GOT3 (cell line): ENCODE measurements around the gene LRRN4CL.
"Not testable (repeated sequence)": the region's sequence is repeated elsewhere in the genome, so short reads cannot be mapped to it uniquely, and the experiment has no call there.

Source experiments
- DNase-seq: peaks from one replicate; lab custom pipeline; 2025; ENCODE audit warnings: mixed read lengths; lab: John Stamatoyannopoulos, UW

The LRRN4CL gene

GRCh38 chr11:62709247-62710000 is 20.1 kb upstream of the LRRN4CL start:
- peak; percentile 76 for DNase-seq

DNA sequence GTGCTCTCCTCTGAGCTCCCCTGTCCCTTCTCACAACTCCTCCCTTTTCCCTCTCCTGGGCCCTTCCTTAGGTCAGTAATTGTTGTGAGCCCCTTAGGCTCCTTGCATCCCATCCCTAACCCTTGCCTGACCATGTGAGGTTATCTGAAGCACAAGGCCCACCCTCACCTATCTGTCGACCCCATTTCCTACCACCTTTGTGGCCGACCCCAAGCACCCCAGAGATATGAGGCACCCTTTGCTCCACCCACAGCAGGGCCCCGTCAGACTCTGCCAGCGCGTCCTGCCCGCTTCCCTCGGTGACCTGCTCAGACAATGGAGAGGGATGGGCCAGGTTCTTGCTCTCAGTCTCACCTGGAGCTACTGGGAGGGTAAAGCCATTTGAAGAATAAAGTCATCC is 19.5 kb upstream of the LRRN4CL start:
- no peak for DNase-seq

- DNase-seq = no peak
These were observed 19.1 kb upstream of the LRRN4CL start for GRCh38 chr11:62708392-62708791.

GRCh38 chr11:62707277-62707861 is 18.0 kb upstream of the LRRN4CL start, which contains the start of the genes BSCL2 and GNG3:
BSCL2 (minus strand) TSS chr11:62707424; CDS start chr11:62707195, 229 bp downstream.
GNG3 (plus strand) TSS chr11:62707676; CDS start chr11:62708296, 620 bp downstream.
- DNase-seq = no peak

DNA sequence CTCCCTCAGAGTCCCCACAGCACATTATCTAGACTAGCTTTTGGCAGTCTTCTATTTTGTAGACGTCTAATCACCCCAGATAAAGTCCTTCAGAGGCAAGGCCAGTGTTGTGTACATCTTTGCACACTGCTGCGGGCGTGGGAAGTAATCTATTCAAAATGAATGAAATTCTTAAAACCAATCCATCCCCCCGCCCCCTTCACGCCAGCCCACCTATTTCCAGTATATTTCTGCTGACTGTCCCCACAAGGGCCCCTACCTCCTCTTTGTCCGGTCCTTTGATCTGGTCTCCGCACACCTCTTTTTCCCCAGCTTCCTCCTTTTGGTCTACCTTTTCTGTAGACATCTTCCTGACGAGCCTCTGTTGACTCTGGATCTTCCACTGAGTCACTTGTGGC is 17.5 kb upstream of the LRRN4CL start:
- DNase-seq = no peak

DNA sequence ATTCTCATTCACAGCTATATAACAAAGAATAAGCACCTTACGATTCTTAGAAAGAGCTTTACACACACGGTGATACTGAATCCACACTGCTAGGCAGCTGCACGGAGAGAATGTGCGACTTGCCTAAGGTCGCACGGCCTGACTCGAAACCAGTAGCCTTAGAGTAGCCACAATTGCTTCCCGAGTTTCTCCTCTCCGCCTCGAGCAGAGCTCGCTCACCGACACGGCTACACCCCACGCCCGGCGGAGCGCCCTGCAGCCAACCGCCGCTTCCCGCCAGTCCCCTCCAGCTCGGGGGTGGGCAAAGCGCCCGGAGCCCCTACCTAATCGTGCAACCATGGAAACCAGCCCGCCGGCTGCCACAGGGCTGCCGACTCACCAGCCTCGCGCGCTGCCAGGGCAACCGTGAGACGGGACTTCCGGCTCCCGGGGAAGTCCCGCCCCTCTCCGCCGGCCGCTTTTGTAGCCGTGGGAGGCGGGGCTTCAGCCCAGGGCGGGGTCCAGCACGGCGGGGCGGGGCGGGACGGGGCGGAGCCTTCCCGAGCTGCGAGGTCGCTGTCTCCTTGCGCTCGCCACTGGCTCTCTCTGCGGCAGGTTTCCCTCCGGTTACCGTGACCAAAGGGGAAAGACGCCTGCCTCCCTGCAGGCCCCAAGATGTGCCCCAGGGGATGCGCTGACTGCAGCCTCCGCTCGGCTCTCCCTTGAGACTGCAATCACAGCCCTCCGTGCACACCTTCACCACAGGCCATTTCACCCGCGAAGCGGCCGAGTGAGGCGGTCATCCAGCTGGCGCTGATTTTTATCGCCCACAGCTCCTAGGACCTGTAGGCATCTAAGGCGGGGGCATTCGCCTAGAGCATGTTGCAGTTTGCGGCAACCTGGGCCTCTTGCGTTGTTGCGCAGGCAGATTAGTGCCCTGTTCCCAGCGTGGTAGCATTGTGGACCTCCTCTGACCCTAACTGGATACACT is 16.8 kb upstream of the LRRN4CL start:
- peak; percentile 88 for DNase-seq

GRCh38 chr11:62705413-62705812 is 16.1 kb upstream of the LRRN4CL start:
- DNase-seq = no peak

DNA sequence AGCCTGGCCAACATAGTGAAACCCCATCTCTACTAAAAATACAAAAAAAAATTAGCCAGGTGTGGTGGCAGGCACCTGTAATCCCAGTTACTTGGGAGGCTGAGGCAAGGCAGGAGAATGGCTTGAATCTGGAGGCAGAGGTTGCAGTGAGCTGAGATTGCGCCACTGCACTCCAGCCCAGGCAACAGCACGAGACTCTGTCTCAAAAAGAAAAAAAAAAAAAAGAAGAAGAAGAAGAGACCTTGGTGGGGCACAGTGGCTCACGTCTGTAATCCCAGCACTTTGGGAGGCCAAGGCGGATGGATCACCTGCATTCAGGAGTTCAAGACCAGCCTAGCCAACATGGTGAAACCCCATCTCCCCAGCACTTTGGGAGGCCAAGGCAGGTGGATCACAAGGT is 14.6 kb upstream of the LRRN4CL start:
- DNase-seq = not testable (repeated sequence)

DNA sequence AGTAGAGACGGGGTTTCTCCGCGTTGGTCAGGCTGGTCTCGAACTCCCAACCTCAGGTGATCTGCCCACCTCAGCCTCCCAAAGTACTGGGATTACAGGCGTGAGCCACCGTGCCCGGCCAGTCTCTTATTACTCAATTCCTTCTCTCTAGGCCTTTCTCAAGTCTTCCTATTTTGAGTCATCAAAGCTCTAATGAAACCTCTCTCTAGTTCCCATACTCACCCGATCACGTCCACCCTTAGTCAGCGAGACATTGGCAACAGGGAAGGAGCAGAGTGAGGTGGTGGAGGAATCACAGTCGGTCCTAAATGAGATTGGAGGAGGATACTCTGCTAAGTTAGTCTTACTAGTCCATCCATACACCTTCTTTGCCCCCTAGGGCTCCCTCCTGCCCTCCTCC is 12.9 kb upstream of the LRRN4CL start:
- DNase-seq = no peak

GRCh38 chr11:62694455-62695167 is 5.3 kb upstream of the LRRN4CL start:
- DNase-seq = no peak

DNA sequence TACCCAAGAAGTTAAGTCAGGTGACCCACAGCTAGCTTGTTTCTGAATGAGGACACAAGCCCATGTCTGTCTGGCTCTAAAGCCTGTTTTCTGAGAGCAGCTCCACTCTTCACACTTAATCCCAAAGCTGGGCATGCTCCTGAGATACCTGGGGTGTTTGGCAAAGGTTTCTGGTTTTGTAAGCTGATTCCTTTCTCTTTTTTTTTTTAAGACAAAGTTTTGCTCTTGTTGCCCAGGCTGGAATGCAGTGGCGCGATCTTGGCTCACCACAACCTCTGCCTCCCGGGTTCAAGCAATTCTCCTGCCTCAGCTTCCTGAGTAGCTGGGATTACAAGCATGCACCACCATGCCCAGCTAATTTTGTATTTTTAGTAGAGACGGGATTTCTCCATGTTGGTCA is 4.3 kb upstream of the LRRN4CL start:
- not testable (repeated sequence) for DNase-seq

DNA sequence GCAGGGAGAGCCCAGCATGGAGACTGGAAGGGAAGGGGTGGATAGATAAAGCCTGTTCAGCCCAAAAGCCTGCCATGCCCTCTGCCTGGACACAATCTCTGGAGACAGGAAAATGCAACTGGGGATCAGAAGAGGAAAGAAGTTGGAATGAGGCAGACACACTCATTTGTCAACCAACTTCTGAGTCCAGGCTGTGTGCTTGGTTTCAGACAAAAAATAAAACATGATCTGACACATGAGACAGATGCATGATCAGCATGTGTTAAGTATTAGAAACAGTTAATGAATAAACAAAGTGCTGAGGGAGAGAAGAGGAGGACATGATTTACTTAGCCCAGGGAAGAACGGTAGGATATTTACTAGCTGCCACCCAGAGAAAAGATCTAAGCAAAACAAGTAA is 839 bp downstream of the LRRN4CL start:
- DNase-seq = no peak

GRCh38 chr11:62687508-62688396 is 1.6 kb downstream of the LRRN4CL start:
- DNase-seq = no peak

- no peak for DNase-seq
These were observed 6.8 kb downstream of the LRRN4CL start for GRCh38 chr11:62682518-62682917.

DNA sequence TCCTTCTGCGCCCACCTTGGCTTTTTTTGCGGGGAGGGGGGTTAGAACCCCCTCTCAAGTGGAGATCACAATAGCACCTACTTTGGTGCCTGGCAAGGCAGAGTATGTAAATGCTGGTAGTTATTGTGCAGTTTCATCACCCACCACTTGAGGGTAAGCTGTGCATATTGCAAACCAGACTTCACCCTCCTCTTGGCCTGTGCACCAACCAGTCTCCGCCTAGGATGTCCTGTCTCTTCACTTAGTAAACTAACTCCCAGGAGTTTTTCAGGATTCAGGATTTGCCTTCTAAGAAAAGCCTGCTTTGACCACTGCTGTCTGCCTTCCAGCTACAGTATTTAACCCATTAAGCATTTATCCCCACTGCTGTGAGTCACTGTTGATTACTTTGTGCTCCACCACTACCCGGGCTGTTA is 8.5 kb downstream of the LRRN4CL start:
- DNase-seq = peak; percentile 21

DNA sequence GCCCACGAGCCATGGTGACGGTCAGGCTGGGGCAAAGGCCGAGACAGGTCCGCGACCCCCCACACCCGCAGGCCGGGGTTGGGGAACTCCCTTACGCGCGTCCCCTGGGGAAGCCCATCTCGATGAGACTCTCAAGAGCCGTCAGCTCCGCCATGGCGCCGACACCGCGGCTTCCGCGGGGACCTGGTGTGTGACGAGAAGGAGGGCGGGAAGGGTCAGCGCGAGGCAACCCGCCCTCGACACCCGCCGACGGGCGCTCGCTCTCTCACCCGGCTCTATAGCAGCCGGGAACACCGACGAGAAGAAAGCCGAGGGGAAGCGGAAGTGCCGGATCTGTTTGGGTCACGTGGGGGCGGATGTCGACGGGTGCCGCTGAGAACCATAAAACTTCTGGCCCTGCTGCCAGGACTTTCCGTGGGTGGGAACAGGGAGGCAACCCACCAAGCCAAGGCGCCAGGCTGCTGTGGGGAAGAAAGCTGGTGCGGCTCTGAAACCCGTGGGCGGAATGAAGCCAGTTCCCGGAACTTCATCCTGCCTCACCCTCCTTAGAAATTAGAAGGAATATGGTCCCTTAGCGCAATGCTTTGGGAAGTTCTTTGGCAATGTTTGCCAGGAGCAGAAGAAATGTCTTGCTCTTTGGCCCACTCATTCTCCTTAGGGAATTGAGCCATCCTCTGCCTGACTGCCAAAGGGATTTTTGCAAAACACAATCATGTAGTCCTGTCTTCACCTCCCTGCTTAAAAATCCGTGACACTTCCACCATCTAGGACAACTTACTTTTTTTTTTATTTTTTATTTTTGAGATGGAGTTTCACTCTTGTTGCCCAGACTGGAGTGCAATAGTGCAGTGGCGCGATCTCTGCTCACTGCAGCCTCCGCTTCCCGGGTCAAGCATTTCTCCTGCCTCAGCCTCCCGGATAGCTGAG is 10.3 kb downstream of the LRRN4CL start, which contains the start of gene UBXN1:
TSS of gene UBXN1 (minus strand) at position 304 of the 927 bp plus-strand sequence. CDS start at position 154, 150 bp downstream.
- DNase-seq = peak; percentile 68

- DNase-seq = no peak
These were observed 10.9 kb downstream of the LRRN4CL start for GRCh38 chr11:62678433-62678769.

GRCh38 chr11:62677714-62678113 is 11.6 kb downstream of the LRRN4CL start:
- DNase-seq = no peak

- no peak for DNase-seq
These were observed 12.2 kb downstream of the LRRN4CL start for GRCh38 chr11:62677156-62677555.

DNA sequence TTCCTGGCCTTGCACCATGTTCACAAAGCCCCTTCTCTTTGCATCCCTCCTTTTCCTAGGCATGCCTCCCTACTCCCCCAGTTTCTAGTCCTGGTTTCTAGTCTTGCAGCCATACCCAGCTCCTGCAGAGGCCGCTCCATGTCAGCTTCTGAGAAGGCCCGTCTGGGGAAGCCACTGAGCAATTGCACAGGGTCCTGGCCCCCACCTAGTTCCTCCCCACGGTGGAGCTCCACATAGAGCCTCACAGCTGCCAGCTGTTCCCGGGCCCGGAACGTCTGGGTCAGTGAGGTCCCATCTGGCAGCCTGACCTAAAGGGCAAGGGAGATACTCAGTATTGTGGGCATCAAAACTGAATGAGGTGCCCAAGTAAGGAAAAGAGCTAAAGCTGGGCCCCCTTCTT is 12.6 kb downstream of the LRRN4CL start:
- no peak for DNase-seq
